Breast epithelium (tissue), 3 donors: Measurements from ENCODE around the gene EFNB2.

Experiments
- POLR2A ChIP-seq: fragments of 450-650 bp; IDR thresholded peaks from one replicate; pipeline ENCODE4 v1.6.1; 2016; ENCODE audit warnings: antibody characterized with exemption, mild to moderate bottlenecking, moderate library complexity
- TF ChIP-seq, protein P1 (sequence below), 3 donors: fragments of 450-650 bp; IDR thresholded peaks; one replicate each; pipeline ENCODE4 v1.5.1; 2016 to 2017; ENCODE audit warnings: antibody characterized with exemption in 3 of 3, mild to moderate bottlenecking in 3 of 3, moderate library complexity in 3 of 3

DNA sequence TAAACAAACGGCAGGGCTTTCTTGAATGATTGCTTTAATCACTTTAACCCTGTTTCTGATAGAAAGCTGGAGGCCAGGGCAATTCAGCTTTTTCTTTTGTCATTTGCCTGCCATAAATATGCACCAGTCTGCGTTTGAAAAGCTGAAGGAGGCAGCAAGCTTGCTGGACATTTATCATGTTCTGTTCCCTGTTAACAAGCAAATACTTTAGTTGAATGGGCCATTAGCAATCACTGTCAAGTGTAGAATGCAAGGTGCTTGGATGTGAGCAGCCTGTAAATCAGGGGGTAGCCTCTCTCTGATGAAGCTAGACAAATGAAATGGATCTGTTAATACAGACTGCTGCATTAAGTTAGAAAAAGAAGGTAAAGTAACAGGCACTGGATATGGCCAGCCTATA is 7.6 kb downstream of the EFNB2 start:
- no peak for TF ChIP-seq POLR2A
- TF ChIP-seq, protein P1, sequence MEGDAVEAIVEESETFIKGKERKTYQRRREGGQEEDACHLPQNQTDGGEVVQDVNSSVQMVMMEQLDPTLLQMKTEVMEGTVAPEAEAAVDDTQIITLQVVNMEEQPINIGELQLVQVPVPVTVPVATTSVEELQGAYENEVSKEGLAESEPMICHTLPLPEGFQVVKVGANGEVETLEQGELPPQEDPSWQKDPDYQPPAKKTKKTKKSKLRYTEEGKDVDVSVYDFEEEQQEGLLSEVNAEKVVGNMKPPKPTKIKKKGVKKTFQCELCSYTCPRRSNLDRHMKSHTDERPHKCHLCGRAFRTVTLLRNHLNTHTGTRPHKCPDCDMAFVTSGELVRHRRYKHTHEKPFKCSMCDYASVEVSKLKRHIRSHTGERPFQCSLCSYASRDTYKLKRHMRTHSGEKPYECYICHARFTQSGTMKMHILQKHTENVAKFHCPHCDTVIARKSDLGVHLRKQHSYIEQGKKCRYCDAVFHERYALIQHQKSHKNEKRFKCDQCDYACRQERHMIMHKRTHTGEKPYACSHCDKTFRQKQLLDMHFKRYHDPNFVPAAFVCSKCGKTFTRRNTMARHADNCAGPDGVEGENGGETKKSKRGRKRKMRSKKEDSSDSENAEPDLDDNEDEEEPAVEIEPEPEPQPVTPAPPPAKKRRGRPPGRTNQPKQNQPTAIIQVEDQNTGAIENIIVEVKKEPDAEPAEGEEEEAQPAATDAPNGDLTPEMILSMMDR (IDR thresholded peaks at IDR 0.05) = no peak
